Measurements from ENCODE around the gene HMGN2. TPM values are rescaled to one million over a fixed set of nuclear protein-coding genes. Genes with fewer than 3 reads are reported as not detected.
A peak's percentile ranks its signal among the peaks of the same experiment; 100 is the strongest.

The HMGN2 gene
- total and polyA plus RNA-seq, 2 of the 13 experiments (the other 11 are each of a cell fraction or from before 2014, with no cell fraction given), result 63.4 to 343 TPM

GRCh38 chr1:26500488-26501175, 28.4 kb downstream of the HMGN2 start (continued):
- no peak; the same call in 1 of the 2 replicates for TF ChIP-seq USF2 (IDR thresholded peaks at IDR 0.05; ENCODE audit: low read depth, low read length)
- TF ChIP-seq USF2 (CRISPR knock-in tag; IDR thresholded peaks at IDR 0.05; ENCODE audit: borderline replicate concordance), result peak; percentile 82; the same call in 1 of the 2 replicates
- TF ChIP-seq GZF1 (CRISPR knock-in tag; IDR thresholded peaks at IDR 0.05), result 0 out of 2 replicates have a peak, but pooled peaks have one; percentile 50
- peak; percentile 92 for TF ChIP-seq HES4 (CRISPR knock-in tag; IDR thresholded peaks at IDR 0.05; ENCODE audit: borderline replicate concordance)
- TF ChIP-seq MTF2 (CRISPR knock-in tag; IDR thresholded peaks at IDR 0.05; ENCODE audit: borderline replicate concordance), result peak; percentile 83; the same call in 1 of the 2 replicates
- TF ChIP-seq ELF1 (CRISPR knock-in tag; IDR thresholded peaks at IDR 0.05), result peak; percentile 84; the same call in 1 of the 2 replicates
- TF ChIP-seq ZNF841 (CRISPR knock-in tag; IDR thresholded peaks at IDR 0.05; ENCODE audit: borderline replicate concordance), result 0 out of 2 replicates have a peak, but pooled peaks have one; percentile 68
- peak; percentile 69 for TF ChIP-seq IRF2 (CRISPR knock-in tag; IDR thresholded peaks at IDR 0.05)
- TF ChIP-seq YEATS4 (CRISPR knock-in tag; IDR thresholded peaks at IDR 0.05; ENCODE audit: borderline replicate concordance), result no peak
- peak; percentile 17; the same call in 1 of the 2 replicates for TF ChIP-seq ZNF772 (CRISPR knock-in tag; IDR thresholded peaks at IDR 0.05)
- no peak for TF ChIP-seq MYNN (CRISPR knock-in tag; IDR thresholded peaks at IDR 0.05; ENCODE audit: low read depth)
- peak; percentile 48 for TF ChIP-seq HNRNPLL (IDR thresholded peaks at IDR 0.05; ENCODE audit: low read depth, low read length, poor library complexity, severe bottlenecking)
- TF ChIP-seq ASH2L (IDR thresholded peaks at IDR 0.05; ENCODE audit: insufficient read length, low read depth, low read length), result peak; percentile 69
- peak; percentile 89 for TF ChIP-seq RBFOX2 (IDR thresholded peaks at IDR 0.05; ENCODE audit: low read depth, low read length)
- TF ChIP-seq MXI1 (IDR thresholded peaks at IDR 0.05; ENCODE audit: borderline replicate concordance, low read depth, low read length), result peak; percentile 15; the same call in 1 of the 3 replicates
- TF ChIP-seq ZNF143 (CRISPR knock-in tag; IDR thresholded peaks at IDR 0.05), result peak; percentile 82
- peak; percentile 22; the same call in 1 of the 2 replicates for TF ChIP-seq HBP1 (CRISPR knock-in tag; IDR thresholded peaks at IDR 0.05; ENCODE audit: low read depth)
- TF ChIP-seq ZNF234 (CRISPR knock-in tag; conservative IDR thresholded peaks at IDR 0.05), result 0 out of 2 replicates have a peak, but pooled peaks have one; percentile 42
- TF ChIP-seq MLX (CRISPR knock-in tag; IDR thresholded peaks at IDR 0.05), result peak; percentile 76
- TF ChIP-seq MED1 (CRISPR knock-in tag; IDR thresholded peaks at IDR 0.05), result peak; percentile 9; the same call in 1 of the 2 replicates
- TF ChIP-seq ZNF770 (CRISPR knock-in tag; IDR thresholded peaks at IDR 0.05), result peak; percentile 68
- TF ChIP-seq ZNF138 (CRISPR knock-in tag; IDR thresholded peaks at IDR 0.05; ENCODE audit: low read depth), result 0 out of 2 replicates have a peak, but pooled peaks have one; percentile 26

Data from HepG2 (cell line).